ENCODE results near the gene MSANTD7. TPM values are rescaled to one million over a fixed set of nuclear protein-coding genes. Genes with fewer than 3 reads are reported as not detected.
"Not testable (repeated sequence)": the region's sequence is repeated elsewhere in the genome, so short reads cannot be mapped to it uniquely, and the experiment has no call there.

Gene MSANTD7
- total RNA-seq, 1 experiment from 2014 or later = 25.9 TPM

DNA sequence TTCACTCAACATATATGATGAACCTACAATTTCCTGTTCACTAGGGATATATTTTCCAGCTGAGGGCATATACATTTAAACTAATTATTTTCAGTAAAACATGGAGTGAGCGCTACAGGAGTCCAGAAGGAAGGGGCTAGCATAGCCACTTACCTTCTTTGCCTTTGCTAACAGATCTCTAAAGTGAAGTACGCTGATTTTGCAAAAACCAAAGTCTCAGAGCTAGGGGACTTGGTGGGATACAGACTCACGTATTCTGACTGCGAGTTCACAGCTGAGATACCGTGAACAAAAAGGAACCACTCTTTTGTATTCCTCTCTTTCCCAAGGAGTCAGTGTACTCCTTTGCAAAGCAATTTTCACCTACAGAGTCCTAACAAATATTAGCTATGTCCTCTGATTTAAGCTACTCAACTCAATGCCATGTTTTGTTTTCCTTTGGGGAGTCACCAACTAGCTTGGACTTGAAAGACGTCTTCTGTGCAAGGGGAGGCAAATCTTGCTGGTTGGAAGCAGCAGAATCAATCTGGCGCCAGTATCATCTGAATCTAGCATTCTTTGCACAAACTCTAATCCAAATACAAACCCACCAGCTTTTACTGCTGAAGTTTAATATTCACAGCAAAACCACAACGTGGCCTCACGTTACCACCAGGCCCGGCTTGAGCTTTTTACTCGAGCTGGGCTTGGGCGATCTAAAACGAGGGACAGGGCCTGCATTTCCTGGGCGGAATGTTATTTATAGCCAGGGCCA is 926 bp upstream of the MSANTD7 start:
- DNase-seq (ENCODE audit: low read depth) = no peak

DNA sequence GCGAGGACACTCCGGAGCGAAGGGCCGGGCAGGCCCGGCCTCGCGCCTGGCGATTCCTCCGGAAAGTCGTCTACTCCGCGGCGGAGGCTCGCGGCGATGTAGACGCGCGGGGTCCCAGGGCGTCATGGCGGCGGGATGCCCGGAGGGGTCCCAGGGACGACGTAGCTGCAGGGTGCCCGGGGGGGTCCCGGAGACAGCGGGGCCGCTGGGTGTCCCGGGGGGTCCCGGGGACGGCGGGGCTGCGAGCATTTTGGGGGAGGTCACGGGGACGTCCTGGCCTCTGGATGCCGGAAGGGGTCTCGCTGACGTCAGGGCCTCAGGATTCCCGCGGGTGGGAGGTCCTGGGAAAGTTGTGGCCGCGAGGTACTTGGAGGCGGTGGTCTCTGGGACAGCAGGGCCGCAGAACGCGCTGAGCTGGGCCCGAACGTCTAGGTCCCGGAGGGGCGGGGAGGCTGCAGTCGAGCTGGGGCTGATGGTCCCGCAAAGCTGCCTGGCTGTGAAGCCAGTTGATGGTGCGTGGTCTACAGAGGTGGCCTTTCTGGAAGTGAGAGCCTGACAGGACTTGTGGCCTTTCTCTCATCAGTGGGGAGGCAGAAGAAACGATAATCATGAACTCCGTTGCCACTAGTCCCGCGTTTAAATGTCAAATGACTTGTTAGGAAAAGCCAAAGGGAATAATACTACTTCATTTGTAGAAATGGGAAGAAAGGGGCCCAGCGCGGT is 637 bp downstream of the MSANTD7 start:
- peak; percentile 10 for DNase-seq (ENCODE audit: low read depth)

DNA sequence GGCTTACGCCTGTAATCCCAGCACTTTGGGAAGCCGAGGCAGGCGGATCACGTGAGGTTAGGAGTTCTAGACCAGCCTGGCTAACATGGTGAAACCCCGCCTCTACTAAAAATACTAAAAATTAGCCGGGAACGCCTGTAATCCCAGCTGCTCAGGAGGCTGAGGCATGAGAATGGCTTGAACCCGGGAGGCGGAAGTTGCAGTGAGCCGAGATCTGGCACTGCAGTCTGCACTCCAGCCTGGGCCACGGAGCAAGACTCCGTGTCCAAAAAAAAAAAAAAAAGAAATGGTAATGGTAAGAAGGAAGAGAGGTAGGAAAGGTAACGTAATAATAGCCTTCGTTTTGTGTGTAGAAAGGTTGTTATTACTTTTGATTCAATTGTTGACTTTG is 1.2 kb downstream of the MSANTD7 start:
- DNase-seq (ENCODE audit: low read depth) = peak; percentile 20

DNA sequence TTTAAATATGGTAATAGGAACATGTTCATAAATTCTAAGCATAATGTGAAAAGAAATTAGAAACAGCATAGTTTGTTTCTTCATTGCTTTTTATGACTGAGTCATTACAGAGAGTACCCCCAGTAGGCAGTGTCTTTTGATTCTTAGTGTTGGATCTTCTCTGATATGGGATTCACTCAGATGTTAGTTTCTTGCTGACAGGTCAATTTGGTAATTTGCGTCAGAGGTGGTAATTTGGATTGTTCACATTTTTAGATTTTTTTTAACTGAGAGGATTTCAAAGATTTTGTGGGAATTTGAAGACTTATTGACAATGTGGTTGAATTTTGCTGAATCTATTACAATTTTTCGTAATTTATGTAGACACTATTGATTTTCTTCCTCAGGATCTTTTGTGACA is 2.1 kb downstream of the MSANTD7 start:
- no peak for DNase-seq (ENCODE audit: low read depth)

DNA sequence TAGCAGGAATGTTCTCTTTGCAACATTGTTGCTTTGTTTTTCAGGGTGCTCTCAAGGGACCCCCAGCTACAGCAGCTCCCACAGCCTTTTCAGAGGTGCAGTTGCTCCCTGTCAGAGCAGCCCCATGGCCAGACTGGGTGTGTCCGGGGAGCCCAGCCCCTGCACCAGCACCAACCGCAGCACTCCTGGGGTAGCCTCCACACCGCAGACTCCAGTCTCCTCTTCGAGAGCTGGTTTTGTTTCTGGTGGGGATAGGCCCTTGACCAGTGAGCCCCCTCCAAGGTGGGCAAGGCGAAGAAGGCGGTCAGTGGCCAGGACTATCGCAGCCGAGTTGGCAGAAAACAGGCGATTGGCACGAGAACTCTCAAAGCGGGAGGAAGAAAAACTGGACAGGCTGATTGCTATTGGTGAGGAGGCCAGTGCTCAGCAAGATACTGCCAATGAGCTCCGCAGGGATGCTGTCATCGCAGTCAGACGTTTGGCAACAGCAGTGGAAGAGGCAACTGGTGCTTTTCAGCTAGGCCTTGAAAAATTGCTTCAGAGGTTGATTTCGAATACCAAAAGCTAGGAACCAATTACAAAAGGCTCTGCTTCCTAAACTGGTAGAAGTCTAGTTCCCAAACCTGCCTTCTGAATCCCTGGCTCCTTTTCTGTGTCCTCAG is 5.4 kb downstream of the MSANTD7 start:
- DNase-seq (ENCODE audit: low read depth) = no peak

DNA sequence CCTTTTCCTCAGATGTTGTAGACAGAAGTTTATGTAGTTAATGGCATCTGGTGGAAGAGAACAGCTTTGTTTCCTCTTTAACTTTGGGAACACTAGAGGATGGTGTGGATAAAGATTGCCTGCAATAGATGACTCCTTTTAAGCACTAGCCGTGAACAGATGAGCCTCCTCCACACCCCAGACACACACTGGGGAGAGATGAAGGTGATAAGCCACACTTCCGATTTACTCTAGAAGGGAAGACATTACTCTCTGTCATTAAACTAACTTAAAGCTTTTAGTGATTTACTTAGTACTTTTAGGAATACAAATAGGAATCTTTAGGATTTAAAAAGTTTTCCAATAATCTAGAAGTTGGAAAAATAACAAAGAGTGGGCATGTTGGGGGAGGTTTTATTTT is 6.8 kb downstream of the MSANTD7 start:
- no peak for DNase-seq (ENCODE audit: low read depth)

DNA sequence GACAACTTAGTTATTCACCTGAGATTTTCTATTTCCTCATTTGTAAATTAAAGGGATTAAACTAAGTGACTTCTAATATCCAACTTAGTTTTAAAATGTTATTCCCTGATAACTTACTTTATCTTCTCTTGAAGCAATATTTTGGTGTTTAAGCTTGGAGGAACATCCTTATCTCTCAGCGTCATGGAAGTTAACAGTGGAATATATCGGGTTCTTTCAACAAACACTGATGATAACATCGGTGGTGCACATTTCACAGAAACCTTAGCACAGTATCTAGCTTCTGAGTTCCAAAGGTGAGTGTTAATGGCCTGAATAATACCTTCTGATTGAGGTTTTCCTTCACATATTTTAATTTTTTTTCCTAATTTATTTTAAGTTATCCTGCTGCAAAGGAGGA is 14.1 kb downstream of the MSANTD7 start:
- DNase-seq (ENCODE audit: low read depth) = no peak

GRCh38 chr10:14855453-14855852 is 17.3 kb downstream of the MSANTD7 start:
- DNase-seq (ENCODE audit: low read depth) = no peak

- no peak for DNase-seq (ENCODE audit: low read depth)
Observed at GRCh38 chr10:14858338-14858960, 20.3 kb downstream of the MSANTD7 start.

DNA sequence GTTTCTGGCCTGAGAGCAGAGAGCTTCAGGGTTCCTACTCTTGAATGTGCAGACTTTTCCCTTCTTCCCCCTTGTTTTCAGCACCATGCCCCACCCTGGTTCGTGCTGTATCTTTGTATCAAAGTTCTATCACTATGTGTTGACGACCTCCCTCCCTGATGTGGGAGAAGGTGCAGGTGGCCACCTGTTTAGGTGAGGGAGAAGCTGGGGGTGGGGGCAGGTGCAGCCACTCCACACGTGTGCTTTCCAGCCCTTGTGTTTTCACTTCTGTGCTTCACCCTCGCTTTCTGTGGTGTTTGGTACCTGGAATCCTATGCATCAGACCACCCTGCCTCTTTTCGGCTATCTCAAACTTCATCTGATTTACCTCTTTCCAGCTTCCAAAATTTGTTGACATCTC is 20.9 kb downstream of the MSANTD7 start:
- DNase-seq (ENCODE audit: low read depth) = no peak

- no peak for DNase-seq (ENCODE audit: low read depth)
Observed at GRCh38 chr10:14859775-14860174, 21.7 kb downstream of the MSANTD7 start.

DNA sequence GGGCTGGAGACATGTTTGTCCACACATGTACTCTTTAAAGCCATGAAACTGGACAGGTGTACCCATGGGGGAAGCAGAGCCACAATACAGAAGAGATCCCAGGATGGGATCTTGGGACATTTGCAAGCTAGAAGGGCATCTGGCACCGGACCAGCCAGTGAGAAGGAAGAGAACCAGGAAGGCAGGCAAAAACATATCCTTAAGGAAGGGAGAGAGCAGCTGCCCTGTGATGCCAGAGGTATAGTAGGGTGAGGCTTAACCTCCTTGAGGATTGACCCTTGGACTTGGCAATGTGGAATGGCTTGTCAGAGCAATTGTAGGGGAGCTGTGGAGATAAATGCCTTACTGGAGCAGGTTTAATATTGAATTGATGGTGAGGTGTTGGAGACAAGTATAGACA is 22.7 kb downstream of the MSANTD7 start:
- no peak for DNase-seq (ENCODE audit: low read depth)

DNA sequence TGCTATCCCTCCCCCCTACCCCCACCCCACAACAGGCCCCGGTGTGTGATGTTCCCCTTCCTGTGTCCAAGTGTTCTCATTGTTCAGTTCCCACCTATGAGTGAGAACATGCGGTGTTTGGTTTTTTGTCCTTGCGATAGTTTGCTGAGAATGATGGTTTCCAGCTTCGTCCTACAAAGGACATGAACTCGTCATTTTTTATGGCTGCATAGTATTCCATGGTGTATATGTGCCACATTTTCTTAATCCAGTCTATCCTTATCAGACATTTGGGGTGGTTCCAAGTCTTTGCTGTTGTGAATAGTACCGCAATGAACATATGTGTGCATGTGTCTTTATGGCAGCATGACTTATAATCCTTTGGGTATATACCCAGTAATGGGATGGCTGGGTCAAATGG is 26.4 kb downstream of the MSANTD7 start:
- not testable (repeated sequence) for DNase-seq (ENCODE audit: low read depth)

GRCh38 chr10:14864871-14865270 is 26.8 kb downstream of the MSANTD7 start:
- DNase-seq (ENCODE audit: low read depth) = not testable (repeated sequence)

- no peak for DNase-seq (ENCODE audit: low read depth)
Observed at GRCh38 chr10:14873090-14873760, 35.1 kb downstream of the MSANTD7 start.

GRCh38 chr10:14875941-14876340 is 37.8 kb downstream of the MSANTD7 start:
- DNase-seq (ENCODE audit: low read depth) = no peak

GRCh38 chr10:14876764-14877163 is 38.7 kb downstream of the MSANTD7 start:
- no peak for DNase-seq (ENCODE audit: low read depth)

- peak; percentile 94 for DNase-seq (ENCODE audit: low read depth)
Observed at GRCh38 chr10:14878266-14879123, 40.4 kb downstream of the MSANTD7 start, which contains the start of gene SUV39H2. Gene SUV39H2 (plus strand): TSS chr10:14878866. CDS start chr10:14878889, 23 bp downstream.

DNA sequence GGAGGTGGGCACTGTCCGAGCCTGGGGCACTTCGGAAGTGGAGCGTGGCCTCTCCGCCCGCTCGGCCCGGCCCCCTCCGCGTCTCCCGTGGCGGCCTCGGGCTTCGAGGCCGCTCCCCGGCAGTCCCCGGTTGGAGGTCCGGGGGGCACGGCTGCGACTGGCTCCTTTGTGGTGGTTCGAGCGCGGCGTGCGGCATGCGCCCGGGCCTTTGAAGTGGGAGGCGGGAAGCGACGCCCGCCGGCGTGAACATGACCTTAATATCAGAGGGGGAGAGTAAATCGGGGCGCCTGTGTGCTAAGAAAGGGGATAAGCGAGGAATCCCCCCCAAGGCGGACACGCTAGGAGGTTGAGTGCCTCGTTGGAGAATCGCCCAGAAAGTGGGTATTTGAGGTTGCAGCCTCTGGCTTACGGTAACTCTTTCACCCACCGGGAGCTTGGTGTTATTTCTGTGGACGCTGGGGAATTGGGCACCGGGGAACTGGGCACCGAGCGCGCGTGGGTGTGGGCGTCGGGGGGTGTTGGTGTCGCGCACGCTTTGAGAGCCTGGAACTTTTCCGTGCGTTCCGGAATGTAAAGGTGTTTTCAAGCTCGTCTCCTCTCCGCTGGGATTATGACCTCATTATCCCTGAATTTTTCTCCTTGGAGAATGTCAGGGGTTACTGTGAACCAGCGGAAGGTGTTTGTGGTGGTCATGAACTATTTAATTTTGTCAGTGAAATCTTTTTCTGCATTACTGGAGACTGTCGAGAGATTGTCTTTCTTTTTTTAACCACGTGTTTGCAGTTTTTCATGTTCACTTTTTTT is 41.2 kb downstream of the MSANTD7 start:
- peak; percentile 17 for DNase-seq (ENCODE audit: low read depth)

DNA sequence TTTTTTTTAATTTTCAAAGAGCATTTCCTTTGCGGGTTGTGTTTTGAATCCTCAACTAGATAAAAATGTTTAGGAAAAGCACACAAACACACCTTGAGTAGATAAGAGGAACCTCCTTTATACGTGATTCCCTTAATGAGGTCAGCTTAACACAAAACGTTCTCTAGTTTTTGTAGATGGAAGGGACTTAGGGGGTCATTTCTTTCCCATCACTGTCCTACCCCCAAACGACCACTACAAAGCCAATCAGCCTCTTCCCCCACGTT is 41.8 kb downstream of the MSANTD7 start:
- DNase-seq (ENCODE audit: low read depth) = no peak

Data from HT1080 (cell line).